Brain microvascular endothelial cell (primary cell): ENCODE data around the gene PPT2.

Source experiments
- DNase-seq: peaks from one replicate; pipeline ENCODE4 v3.0.0-alpha.2; 2020
- H3K27ac ChIP-seq: fragments of 250-450 bp; sonication (Bioruptor Pico); 2 replicates; pipeline ENCODE4 v1.5.1; 2020; ENCODE audit warnings: mild to moderate bottlenecking, moderate library complexity
- H3K27me3 ChIP-seq: fragments of 250-450 bp; sonication (Bioruptor Pico); replicated peaks from 2 replicates; pipeline ENCODE4 v1.5.1; 2020; ENCODE audit warnings: mild to moderate bottlenecking
- H3K36me3 ChIP-seq: fragments of 250-450 bp; sonication (Bioruptor Pico); replicated peaks from 2 replicates; pipeline ENCODE4 v1.5.1; 2020; ENCODE audit warnings: mild to moderate bottlenecking
- H3K4me3 ChIP-seq: 2 replicates; pipeline ENCODE4 v1.5.1; 2011; ENCODE audit warnings: low read depth, mild to moderate bottlenecking, control low read depth, low read length, moderate library complexity
- CTCF ChIP-seq: IDR thresholded peaks from 2 replicates; pipeline ENCODE4 v1.5.1; 2011; ENCODE audit warnings: low read depth, mild to moderate bottlenecking, moderate library complexity, low read length, control low read depth, inconsistent platforms; ENCODE audit errors: missing control alignments
- in situ Hi-C: cut with HindIII; loops from 2 replicates; pipeline ENCODE4 v1.10.0; 2017; ENCODE audit warnings: low sequenced_read_pairs, low pct_ligation_motif_present

The PPT2 gene

GRCh38 chr6:32153564-32154513 is at the start of gene PPT2:
PPT2 (plus strand) TSS chr6:32154141; CDS start chr6:32154595, 454 bp downstream.
- H3K27me3 ChIP-seq, result no peaks in the 10 kb centered on the region
- H3K36me3 ChIP-seq, result peaks cover 9% of the 10 kb centered on the region
- peak; percentile 46 for TF ChIP-seq CTCF
- peak within 1 kb of the TSS; percentile 80 for H3K27ac ChIP-seq
- peak within 1 kb of the TSS; percentile 86 for H3K4me3 ChIP-seq
- in situ Hi-C loops, result no loop called here
- peak; percentile 93 for DNase-seq

GRCh38 chr6:32105433-32105832 is 48.5 kb upstream of the PPT2 start:
- in situ Hi-C loops, result no loop called here
- H3K36me3 ChIP-seq, result no peaks in the 10 kb centered on the region
- H3K27ac ChIP-seq, result no peak overlapping the region
- no peak overlapping the region for H3K4me3 ChIP-seq
- peak; percentile 5 for TF ChIP-seq CTCF
- peak; percentile 25 for DNase-seq
- H3K27me3 ChIP-seq, result peaks cover 10% of the 10 kb centered on the region

- H3K27me3 ChIP-seq, result peaks cover 10% of the 10 kb centered on the region
- H3K36me3 ChIP-seq, result no peaks in the 10 kb centered on the region
- in situ Hi-C loops, result no loop called here
- H3K4me3 ChIP-seq, result no peak overlapping the region
- H3K27ac ChIP-seq, result no peak overlapping the region
- DNase-seq, result no peak
- TF ChIP-seq CTCF, result no peak
These were observed 46.5 kb upstream of the PPT2 start for GRCh38 chr6:32107406-32107805.

GRCh38 chr6:32108094-32108627 is 45.8 kb upstream of the PPT2 start:
- DNase-seq, result no peak

GRCh38 chr6:32108727-32109113 is 45.2 kb upstream of the PPT2 start:
- Histone ChIP-seq H3K27me3 (peaks cover 10% of the 10 kb centered on the region), H3K4me3 (no peak overlapping the region), H3K36me3 (no peaks in the 10 kb centered on the region), H3K27ac (no peak overlapping the region)
- DNase-seq, result no peak
- TF ChIP-seq CTCF, result no peak
- in situ Hi-C loops, result no loop called here

More at GRCh38 chr6:32108094-32108627, 45.8 kb upstream of the PPT2 start:
- no peak overlapping the region for H3K4me3 ChIP-seq
- TF ChIP-seq CTCF, result no peak
- in situ Hi-C loops, result no loop called here
- no peak overlapping the region for H3K27ac ChIP-seq
- no peaks in the 10 kb centered on the region for H3K36me3 ChIP-seq
- H3K27me3 ChIP-seq, result peaks cover 10% of the 10 kb centered on the region
